ENCODE data around the gene CCNL2.
"Not testable (repeated sequence)": the region's sequence is repeated elsewhere in the genome, so short reads cannot be mapped to it uniquely, and the experiment has no call there.

The CCNL2 gene

GRCh38 chr1:1391225-1391624, 7.9 kb downstream of the CCNL2 start:
- TF ChIP-seq MYC (IDR thresholded peaks at IDR 0.05; ENCODE audit: low read depth, low read length) (no peak), POLR2A (IDR thresholded peaks at IDR 0.05; ENCODE audit: extremely low read depth, insufficient read length) (no peak)
- H3K4me3 ChIP-seq (ENCODE audit: low read depth, low read length) = no peak overlapping the region
- no peak for DNase-seq (ENCODE audit: low read depth)

- H3K4me3 ChIP-seq (ENCODE audit: low read depth, low read length) = no peak overlapping the region
- TF ChIP-seq MYC (IDR thresholded peaks at IDR 0.05; ENCODE audit: low read depth, low read length) (no peak), MAX (IDR thresholded peaks at IDR 0.05; ENCODE audit: low read depth, low read length) (no peak), CTCF (IDR thresholded peaks at IDR 0.05; ENCODE audit: low read depth, low read length) (no peak), POLR2A (IDR thresholded peaks at IDR 0.05; ENCODE audit: extremely low read depth, insufficient read length) (no peak)
- no peak for DNase-seq (ENCODE audit: low read depth)
Observed at GRCh38 chr1:1390675-1391074, 8.5 kb downstream of the CCNL2 start.

- no peak for TF ChIP-seq CTCF (IDR thresholded peaks at IDR 0.05; ENCODE audit: low read depth, low read length)
- TF ChIP-seq POLR2A (IDR thresholded peaks at IDR 0.05; ENCODE audit: extremely low read depth, insufficient read length) = no peak
- TF ChIP-seq MYC (IDR thresholded peaks at IDR 0.05; ENCODE audit: low read depth, low read length) = no peak
- no peak for TF ChIP-seq MAX (IDR thresholded peaks at IDR 0.05; ENCODE audit: low read depth, low read length)
- no peak for DNase-seq (ENCODE audit: low read depth)
- no peak overlapping the region for H3K4me3 ChIP-seq (ENCODE audit: low read depth, low read length)
Observed at GRCh38 chr1:1388078-1388472, 11.1 kb downstream of the CCNL2 start.

GRCh38 chr1:1387098-1388077, 11.7 kb downstream of the CCNL2 start:
- no peak for TF ChIP-seq CTCF (IDR thresholded peaks at IDR 0.05; ENCODE audit: low read depth, low read length)
- no peak for TF ChIP-seq POLR2A (IDR thresholded peaks at IDR 0.05; ENCODE audit: extremely low read depth, insufficient read length)
- TF ChIP-seq MYC (IDR thresholded peaks at IDR 0.05; ENCODE audit: low read depth, low read length) = no peak
- no peak for TF ChIP-seq MAX (IDR thresholded peaks at IDR 0.05; ENCODE audit: low read depth, low read length)
- H3K4me3 ChIP-seq (ENCODE audit: low read depth, low read length) = no peak overlapping the region

GRCh38 chr1:1385931-1386330, 13.2 kb downstream of the CCNL2 start:
- TF ChIP-seq MYC (IDR thresholded peaks at IDR 0.05; ENCODE audit: low read depth, low read length) (no peak), POLR2A (IDR thresholded peaks at IDR 0.05; ENCODE audit: extremely low read depth, insufficient read length) (no peak), CTCF (IDR thresholded peaks at IDR 0.05; ENCODE audit: low read depth, low read length) (no peak), MAX (IDR thresholded peaks at IDR 0.05; ENCODE audit: low read depth, low read length) (no peak)
- DNase-seq (ENCODE audit: low read depth) = no peak
- H3K4me3 ChIP-seq (ENCODE audit: low read depth, low read length) = no peak overlapping the region

More at GRCh38 chr1:1387098-1388077, 11.7 kb downstream of the CCNL2 start:
- DNase-seq (ENCODE audit: low read depth) = no peak

- not testable (repeated sequence) for H3K4me3 ChIP-seq (ENCODE audit: low read depth, low read length); DNase-seq (ENCODE audit: low read depth)
Observed at GRCh38 chr1:1385339-1385738, 13.8 kb downstream of the CCNL2 start.
